ENCODE measurements around the gene ATF4. TPM values are rescaled to one million over a fixed set of nuclear protein-coding genes. Genes with fewer than 3 reads are reported as not detected.

The ATF4 gene
- total and polyA plus RNA-seq, 8 donors = 155 to 929 (median 419) TPM

GRCh38 chr22:39482768-39483167, 37.6 kb upstream of the ATF4 start:
- Histone ChIP-seq H3K27ac (no peak overlapping the region), H3K9me3 (no peaks in the 10 kb centered on the region), H3K4me1 (no peaks in the 10 kb centered on the region), H3K4me3 (no peak overlapping the region), H3K27me3 (no peaks in the 10 kb centered on the region), H3K36me3 (peaks cover 0 to 12% (median 4%) of the 10 kb centered on the region in 4 donors)
- WGBS, 5 donors = 42 to 72% (median 47%) methylated on average over 3 of the region's 3 CpGs
- DNase-seq = no peak
- intact Hi-C loops (cut with DNase I; ENCODE audit: low total_unique reads) = no loop called here
- TF ChIP-seq CTCF (IDR thresholded peaks at IDR 0.05) = no peak
- no peak for TF ChIP-seq POLR2AphosphoS5 (IDR thresholded peaks at IDR 0.05)
- TF ChIP-seq EP300 (IDR thresholded peaks at IDR 0.05) = no peak
- no peak for TF ChIP-seq POLR2A (IDR thresholded peaks at IDR 0.05)

GRCh38 chr22:39486951-39487825, 33.2 kb upstream of the ATF4 start:
- H3K27ac ChIP-seq = no peak overlapping the region
- peak in 1 of 2 donors; percentile 48 for DNase-seq
- H3K4me1 ChIP-seq = peaks cover 0 to 17% (median 7%) of the 10 kb centered on the region in 4 donors
- TF ChIP-seq POLR2A (IDR thresholded peaks at IDR 0.05) = no peak
- no peak for TF ChIP-seq CTCF (IDR thresholded peaks at IDR 0.05)
- no peak for TF ChIP-seq EP300 (IDR thresholded peaks at IDR 0.05)
- no peaks in the 10 kb centered on the region for H3K9me3 ChIP-seq
- 67 to 84% (median 80%) methylated on average over 19 to 45 of the region's 45 CpGs for WGBS, 5 donors
- peaks cover 0 to 32% (median 13%) of the 10 kb centered on the region in 4 donors for H3K36me3 ChIP-seq
- intact Hi-C loops (cut with DNase I; ENCODE audit: low total_unique reads) = no loop called here
- no peak overlapping the region for H3K4me3 ChIP-seq
- no peaks in the 10 kb centered on the region for H3K27me3 ChIP-seq

GRCh38 chr22:39487826-39488520, 32.4 kb upstream of the ATF4 start:
- WGBS, 5 donors = 95 to 97% (median 96%) methylated on average over 58 to 70 of the region's 70 CpGs
- Histone ChIP-seq H3K27me3 (no peaks in the 10 kb centered on the region), H3K4me1 (peaks cover 0 to 17% (median 7%) of the 10 kb centered on the region in 4 donors), H3K9me3 (no peaks in the 10 kb centered on the region), H3K27ac (no peak overlapping the region), H3K4me3 (no peak overlapping the region), H3K36me3 (peaks cover 0 to 32% (median 13%) of the 10 kb centered on the region in 4 donors)
- no peak for TF ChIP-seq CTCF (IDR thresholded peaks at IDR 0.05)
- intact Hi-C loops (cut with DNase I; ENCODE audit: low total_unique reads) = no loop called here
- no peak for DNase-seq

GRCh38 chr22:39488563-39489083, 31.7 kb upstream of the ATF4 start:
- no peak for DNase-seq
- TF ChIP-seq EP300 (IDR thresholded peaks at IDR 0.05) (no peak), POLR2AphosphoS5 (IDR thresholded peaks at IDR 0.05) (no peak), CTCF (IDR thresholded peaks at IDR 0.05) (no peak), POLR2A (IDR thresholded peaks at IDR 0.05) (no peak)
- Histone ChIP-seq H3K4me1 (peaks cover 0 to 17% (median 7%) of the 10 kb centered on the region in 4 donors), H3K27ac (no peak overlapping the region), H3K9me3 (no peaks in the 10 kb centered on the region), H3K27me3 (no peaks in the 10 kb centered on the region), H3K4me3 (no peak overlapping the region), H3K36me3 (peaks cover 0 to 32% (median 13%) of the 10 kb centered on the region in 4 donors)
- WGBS, 5 donors = 90 to 94% (median 93%) methylated on average over 2 to 39 of the region's 39 CpGs
- intact Hi-C loops (cut with DNase I; ENCODE audit: low total_unique reads) = no loop called here

All from stomach (tissue), 9 donors.